T-helper 2 cell treated with Interferon-gamma antibody and Interleukin-4, amounts not matched to agents 5 μg/mL and 100 μg/mL, for 36 hours (primary cell): Measurements from ENCODE around the gene WDR26.

Experiments
- DNase-seq: peaks from one replicate; pipeline ENCODE4 v3.0.0; 2021; ENCODE audit warnings: low spot score
- H3K27ac Mint-ChIP-seq: one replicate; pipeline ENCODE4 v1.8.0; 2021; ENCODE audit warnings: mild to moderate bottlenecking, mixed read lengths
- H3K27me3 Mint-ChIP-seq: one replicate; pipeline ENCODE4 v1.8.0; 2021; ENCODE audit warnings: low read depth, mixed read lengths
- H3K36me3 Mint-ChIP-seq: one replicate; pipeline ENCODE4 v1.8.0; 2021; ENCODE audit warnings: low read depth, mixed read lengths
- H3K4me1 Mint-ChIP-seq: one replicate; pipeline ENCODE4 v1.8.0; 2021; ENCODE audit warnings: low read depth, mixed read lengths
- H3K4me3 Mint-ChIP-seq: one replicate; pipeline ENCODE4 v1.8.0; 2022; ENCODE audit warnings: mild to moderate bottlenecking, moderate library complexity, mixed read lengths
- H3K9me3 Mint-ChIP-seq: one replicate; pipeline ENCODE4 v1.8.0; 2021; ENCODE audit warnings: mixed read lengths

WDR26 gene

DNA sequence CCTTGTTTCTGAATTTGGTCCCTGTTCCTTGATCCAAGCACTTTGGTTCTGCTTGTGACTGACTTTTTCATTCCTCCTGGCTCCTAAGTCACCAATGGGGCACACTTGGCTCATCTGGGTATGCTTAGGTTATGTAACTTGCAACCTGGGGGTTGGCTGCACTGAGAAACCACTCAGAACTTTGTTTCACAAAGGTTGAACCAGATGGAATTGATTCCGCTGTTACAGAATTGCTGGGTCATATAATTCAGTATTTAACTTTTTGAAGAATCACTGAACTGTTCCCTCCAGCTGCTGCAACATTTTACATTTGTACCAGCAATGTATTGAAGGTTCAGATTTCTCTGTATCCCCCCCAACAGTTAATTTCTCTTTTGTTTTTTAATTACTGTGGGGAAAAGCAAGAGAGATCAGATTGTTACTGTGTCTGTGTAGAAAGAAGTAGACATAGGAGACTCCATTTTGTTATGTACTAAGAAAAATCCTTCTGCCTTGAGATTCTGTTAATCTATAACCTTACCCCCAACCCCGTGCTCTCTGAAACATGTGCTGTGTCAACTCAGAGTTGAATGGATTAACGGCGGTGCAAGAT, 95.1 kb downstream of the WDR26 start:
- no peaks in the 10 kb centered on the region for H3K27me3 Mint-ChIP-seq
- peaks cover 13% of the 10 kb centered on the region for H3K36me3 Mint-ChIP-seq
- no peak overlapping the region for H3K27ac Mint-ChIP-seq
- H3K9me3 Mint-ChIP-seq: peaks cover 25% of the 10 kb centered on the region
- no peak for DNase-seq
- peaks cover 5% of the 10 kb centered on the region for H3K4me1 Mint-ChIP-seq
- no peak overlapping the region for H3K4me3 Mint-ChIP-seq

GRCh38 chr1:224338150-224338838, 96.3 kb downstream of the WDR26 start:
- H3K4me3 Mint-ChIP-seq: no peak overlapping the region
- no peak for DNase-seq
- H3K27me3 Mint-ChIP-seq: no peaks in the 10 kb centered on the region
- H3K27ac Mint-ChIP-seq: no peak overlapping the region
- H3K9me3 Mint-ChIP-seq: peaks cover 26% of the 10 kb centered on the region
- H3K4me1 Mint-ChIP-seq: peaks cover 15% of the 10 kb centered on the region
- H3K36me3 Mint-ChIP-seq: peaks cover 9% of the 10 kb centered on the region
